Endodermal cell (in vitro differentiated cells): ENCODE measurements around the gene PGM1. TPM values are rescaled to one million over a fixed set of nuclear protein-coding genes. Genes with fewer than 3 reads are reported as not detected.

Source experiments
- DNase-seq: peaks from one replicate; pipeline ENCODE4 v3.0.0-alpha.2; 2017
- H3K27ac ChIP-seq: 2 replicates; pipeline ENCODE4 v1.5.1; 2013; ENCODE audit warnings: mild to moderate bottlenecking, low read depth, low read length, moderate library complexity
- H3K27me3 ChIP-seq: 2 replicates; pipeline ENCODE4 v1.6.1; 2013; ENCODE audit warnings: mild to moderate bottlenecking, low read length, moderate library complexity; ENCODE audit not compliant: insufficient read depth, control insufficient read depth, poor library complexity, severe bottlenecking
- H3K36me3 ChIP-seq: 2 replicates; pipeline ENCODE4 v1.7.0; 2013; ENCODE audit warnings: mild to moderate bottlenecking, low read length, moderate library complexity; ENCODE audit not compliant: control insufficient read depth, insufficient read depth
- H3K4me1 ChIP-seq: one replicate; pipeline ENCODE4 v1.7.0; 2013; ENCODE audit warnings: low read length; ENCODE audit not compliant: control insufficient read depth, insufficient read depth
- H3K4me3 ChIP-seq: 2 replicates; pipeline ENCODE4 v1.5.1; 2013; ENCODE audit warnings: mild to moderate bottlenecking, low read length, moderate library complexity
- H3K9ac ChIP-seq: 2 replicates; pipeline ENCODE4 v1.6.1; 2013; ENCODE audit warnings: mild to moderate bottlenecking, low read length, moderate library complexity; ENCODE audit not compliant: poor library complexity, severe bottlenecking; ENCODE audit errors: extremely low read depth
- H3K9me3 ChIP-seq: 2 replicates; pipeline ENCODE4 v1.6.1; 2013; ENCODE audit warnings: mild to moderate bottlenecking, low read length, moderate library complexity; ENCODE audit not compliant: control insufficient read depth
- H3K27ac Mint-ChIP-seq: 2 replicates; pipeline ENCODE4 v1.8.0; 2020; ENCODE audit warnings: mixed read lengths
- H3K27me3 Mint-ChIP-seq: 2 replicates; pipeline ENCODE4 v1.8.0; 2021; ENCODE audit warnings: mild to moderate bottlenecking, mixed read lengths; ENCODE audit not compliant: insufficient read depth
- H3K36me3 Mint-ChIP-seq: 2 replicates; pipeline ENCODE4 v1.8.0; 2020; ENCODE audit warnings: low read depth, mixed read lengths
- H3K4me1 Mint-ChIP-seq: 2 replicates; pipeline ENCODE4 v1.8.0; 2020; ENCODE audit warnings: mixed read lengths
- H3K4me3 Mint-ChIP-seq: 2 replicates; pipeline ENCODE4 v1.8.0; 2020; ENCODE audit warnings: mild to moderate bottlenecking, moderate library complexity, mixed read lengths
- H3K9me3 Mint-ChIP-seq: 2 replicates; pipeline ENCODE4 v1.8.0; 2020; ENCODE audit warnings: mild to moderate bottlenecking, mixed read lengths
- CTCF ChIP-seq: fragments of 200-600 bp; sonication (generic); conservative IDR thresholded peaks from 2 replicates; pipeline ENCODE4 v1.5.0; 2021; ENCODE audit warnings: antibody characterized with exemption, mild to moderate bottlenecking
- WGBS, 2 experiments: methylation state at CpG; one replicate each; pipeline versions ENCODE4 v1.1.5 to v1.1.7; 2013; ENCODE audit warnings: missing lambda C conversion rate in 2 of 2, mixed read lengths in 1 of 2; ENCODE audit not compliant: insufficient coverage in 1 of 2, insufficient read length in 1 of 2; 5-methylcytosine and 5-hydroxymethylcytosine counted together
- total RNA-seq, 2 donors: library from RNA; stranded (reverse); fragmentation: NEBNext Ultra II Directional in 1 of 2; extraction: Animal tissue kit (Norgen Biotek cat#: 25700) in 1 of 2; gene quantifications; 2 replicates in 1 of 2; 3 replicates in 1 of 2; pipeline ENCODE4 v1.2.1, GENCODE V29; 2021

PGM1 gene
- total RNA-seq, 2 donors from 2014 or later, result 119 to 165 TPM

DNA sequence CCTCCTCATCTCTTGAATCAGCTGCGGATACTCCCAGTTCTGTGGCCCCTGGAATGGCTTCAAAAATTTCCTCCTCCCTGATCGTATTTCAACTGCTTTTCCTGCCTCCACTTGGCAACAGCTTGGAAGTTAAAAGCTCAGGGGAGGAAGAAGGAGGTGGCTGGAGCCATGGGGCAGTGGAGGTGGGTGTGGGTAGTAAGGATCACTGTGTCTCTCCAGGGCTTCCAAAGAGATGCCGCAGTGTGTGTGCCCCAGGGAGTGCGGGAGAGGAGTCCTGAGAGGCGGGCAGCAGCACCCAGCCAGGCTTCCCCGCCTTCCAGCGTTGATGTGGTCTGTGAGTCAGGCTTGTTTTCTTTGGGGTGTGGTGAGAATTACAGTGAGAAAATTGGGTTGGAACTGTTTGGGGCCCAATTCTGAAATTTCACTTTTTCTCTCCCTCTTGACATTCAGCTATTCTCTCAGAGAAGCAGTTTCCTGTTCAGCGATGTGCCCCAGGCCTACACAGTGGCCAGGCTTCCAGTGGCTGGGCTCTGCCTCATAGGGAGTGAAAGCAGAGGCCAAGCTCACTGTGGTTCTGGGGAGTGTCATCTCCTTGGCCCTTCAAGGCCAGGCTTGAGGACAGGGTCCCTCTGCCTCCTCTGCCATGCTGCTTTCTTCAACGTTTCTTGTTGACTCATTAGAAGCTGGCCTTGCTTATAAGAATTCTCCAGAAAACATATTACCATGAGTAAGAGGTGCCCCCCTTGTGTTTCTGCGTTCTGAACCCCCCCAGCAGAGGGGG is 69.0 kb downstream of the PGM1 start:
- no peak overlapping the region for H3K27ac ChIP-seq

DNA sequence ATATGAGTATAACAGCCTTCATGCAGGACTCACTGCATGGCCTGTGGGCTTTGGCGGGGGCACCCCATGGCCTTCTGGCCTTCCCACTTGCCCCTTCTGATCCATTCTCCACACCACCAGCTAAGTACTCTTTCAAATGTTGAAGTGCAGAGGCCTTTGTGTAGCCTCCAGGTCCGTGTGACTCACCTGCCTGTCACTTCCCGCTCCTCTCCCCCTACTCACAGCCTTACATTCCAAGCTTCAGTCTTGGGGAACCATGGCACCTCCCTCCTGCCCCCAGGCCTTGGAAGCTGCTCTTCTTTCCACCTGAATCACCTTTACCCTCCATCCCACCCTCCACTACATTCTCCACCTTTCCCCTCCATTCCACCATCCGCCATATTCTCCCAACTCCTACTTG is 69.6 kb downstream of the PGM1 start:
- no peak for TF ChIP-seq CTCF
- Histone ChIP-seq H3K9ac (no peak overlapping the region), H3K27ac (no peak overlapping the region), H3K27me3 (no peaks in the 10 kb centered on the region), H3K9me3 (no peaks in the 10 kb centered on the region), H3K4me1 (no peaks in the 10 kb centered on the region), H3K36me3 (peaks cover 27% of the 10 kb centered on the region), H3K4me3 (no peak overlapping the region)
- H3K36me3 Mint-ChIP-seq, result peaks cover 50% of the 10 kb centered on the region
- H3K9me3 Mint-ChIP-seq, result peaks cover 16% of the 10 kb centered on the region
- H3K4me1 Mint-ChIP-seq, result peaks cover 9% of the 10 kb centered on the region
- no peak overlapping the region for H3K27ac Mint-ChIP-seq
- no peaks in the 10 kb centered on the region for H3K27me3 Mint-ChIP-seq
- 72 to 83% methylated on average over 3 to 4 of the region's 4 CpGs for WGBS, 2 experiments
- no peak overlapping the region for H3K4me3 Mint-ChIP-seq
- DNase-seq, result peak; percentile 75

More for the DNA sequence above, 69.0 kb downstream of the PGM1 start:
- Mint-ChIP-seq H3K4me3 (no peak overlapping the region), H3K9me3 (peaks cover 16% of the 10 kb centered on the region), H3K36me3 (peaks cover 54% of the 10 kb centered on the region), H3K27ac (peak overlapping the region; percentile 26), H3K4me1 (peaks cover 9% of the 10 kb centered on the region), H3K27me3 (no peaks in the 10 kb centered on the region)
- H3K4me1 ChIP-seq, result no peaks in the 10 kb centered on the region
- no peak for TF ChIP-seq CTCF
- WGBS, 2 experiments, result 33 to 75% methylated on average over 2 to 10 of the region's 10 CpGs
- H3K4me3 ChIP-seq, result no peak overlapping the region
- peak; percentile 59 for DNase-seq
- H3K36me3 ChIP-seq, result peaks cover 33% of the 10 kb centered on the region
- H3K9me3 ChIP-seq, result no peaks in the 10 kb centered on the region
- no peaks in the 10 kb centered on the region for H3K27me3 ChIP-seq
- H3K9ac ChIP-seq, result no peak overlapping the region

GRCh38 chr1:63663301-63663700 is 70.1 kb downstream of the PGM1 start:
- Mint-ChIP-seq H3K9me3 (peaks cover 16% of the 10 kb centered on the region), H3K4me1 (peaks cover 9% of the 10 kb centered on the region), H3K27ac (no peak overlapping the region), H3K36me3 (peaks cover 46% of the 10 kb centered on the region), H3K4me3 (no peak overlapping the region), H3K27me3 (no peaks in the 10 kb centered on the region)
- H3K4me1 ChIP-seq, result no peaks in the 10 kb centered on the region
- no peak for DNase-seq
- WGBS, 2 experiments, result 90 to 94% methylated on average over 1 to 3 of the region's 3 CpGs
- no peak for TF ChIP-seq CTCF
- no peaks in the 10 kb centered on the region for H3K27me3 ChIP-seq
- no peaks in the 10 kb centered on the region for H3K9me3 ChIP-seq
- H3K4me3 ChIP-seq, result no peak overlapping the region
- H3K36me3 ChIP-seq, result peaks cover 23% of the 10 kb centered on the region
- H3K27ac ChIP-seq, result no peak overlapping the region
- H3K9ac ChIP-seq, result no peak overlapping the region
